ENCODE data around the gene SLC12A1.

Gene SLC12A1

GRCh38 chr15:48205981-48206380 lies at the start of gene SLC12A1:
Gene SLC12A1, plus strand, starts transcription at chr15:48206302. Its CDS starts 1,418 bp downstream, at chr15:48207720.
- H3K27me3 ChIP-seq (ENCODE audit: insufficient read depth, low read length, poor library complexity): no peaks in the 10 kb centered on the region
- H3K4me2 ChIP-seq (ENCODE audit: insufficient read depth, low read length): no peak within 1 kb of the TSS
- H3K79me2 ChIP-seq (ENCODE audit: insufficient read depth, low read length): no peaks in the 10 kb centered on the region
- H2AFZ ChIP-seq (ENCODE audit: low read depth, low read length): no peak within 1 kb of the TSS
- no peaks in the 10 kb centered on the region for H3K9me3 ChIP-seq (ENCODE audit: insufficient read depth, low read length, severe bottlenecking)
- TF ChIP-seq CTCF (IDR thresholded peaks at IDR 0.05; ENCODE audit: borderline replicate concordance, extremely low read depth, low read length, poor library complexity, severe bottlenecking) (no peak), EZH2 (IDR thresholded peaks at IDR 0.05; ENCODE audit: borderline replicate concordance, low read depth, low read length, severe bottlenecking) (no peak)
- no peak within 1 kb of the TSS for H3K4me3 ChIP-seq (ENCODE audit: low read depth in 1 of 2, low read length in 2 of 2)
- DNase-seq: no peak
- no peaks in the 10 kb centered on the region for H4K20me1 ChIP-seq (ENCODE audit: insufficient read depth, low read length)
- no peaks in the 10 kb centered on the region for H3K4me1 ChIP-seq (ENCODE audit: insufficient read depth, low read length)
- no peaks in the 10 kb centered on the region for H3K36me3 ChIP-seq (ENCODE audit: insufficient read depth, low read length)
- no peak within 1 kb of the TSS for H3K27ac ChIP-seq (ENCODE audit: low read length)
- no peak within 1 kb of the TSS for H3K9ac ChIP-seq (ENCODE audit: low read depth, low read length)
- no peak for ATAC-seq (ENCODE audit: insufficient read depth, low read depth)

GRCh38 chr15:48168616-48169015 lies 37.5 kb upstream of the SLC12A1 start:
- H3K4me2 ChIP-seq (ENCODE audit: insufficient read depth, low read length): no peak overlapping the region
- no peaks in the 10 kb centered on the region for H3K27me3 ChIP-seq (ENCODE audit: insufficient read depth, low read length, poor library complexity)
- H3K79me2 ChIP-seq (ENCODE audit: insufficient read depth, low read length): peaks cover 13% of the 10 kb centered on the region
- no peak for ATAC-seq (ENCODE audit: insufficient read depth, low read depth)
- no peak overlapping the region for H3K27ac ChIP-seq (ENCODE audit: low read length)
- no peak overlapping the region for H3K4me3 ChIP-seq (ENCODE audit: low read depth in 1 of 2, low read length in 2 of 2)
- H3K36me3 ChIP-seq (ENCODE audit: insufficient read depth, low read length): no peaks in the 10 kb centered on the region
- no peaks in the 10 kb centered on the region for H3K4me1 ChIP-seq (ENCODE audit: insufficient read depth, low read length)
- DNase-seq: no peak
- no peaks in the 10 kb centered on the region for H4K20me1 ChIP-seq (ENCODE audit: insufficient read depth, low read length)
- no peak overlapping the region for H2AFZ ChIP-seq (ENCODE audit: low read depth, low read length)
- H3K9ac ChIP-seq (ENCODE audit: low read depth, low read length): no peak overlapping the region
- TF ChIP-seq CTCF (IDR thresholded peaks at IDR 0.05; ENCODE audit: borderline replicate concordance, extremely low read depth, low read length, poor library complexity, severe bottlenecking) (no peak), EZH2 (IDR thresholded peaks at IDR 0.05; ENCODE audit: borderline replicate concordance, low read depth, low read length, severe bottlenecking) (no peak)
- peaks cover 5% of the 10 kb centered on the region for H3K9me3 ChIP-seq (ENCODE audit: insufficient read depth, low read length, severe bottlenecking)

- no peaks in the 10 kb centered on the region for H3K4me1 ChIP-seq (ENCODE audit: insufficient read depth, low read length)
- TF ChIP-seq EZH2 (IDR thresholded peaks at IDR 0.05; ENCODE audit: borderline replicate concordance, low read depth, low read length, severe bottlenecking) (no peak), CTCF (IDR thresholded peaks at IDR 0.05; ENCODE audit: borderline replicate concordance, extremely low read depth, low read length, poor library complexity, severe bottlenecking) (no peak)
- no peak overlapping the region for H3K27ac ChIP-seq (ENCODE audit: low read length)
- peaks cover 5% of the 10 kb centered on the region for H3K9me3 ChIP-seq (ENCODE audit: insufficient read depth, low read length, severe bottlenecking)
- H4K20me1 ChIP-seq (ENCODE audit: insufficient read depth, low read length): no peaks in the 10 kb centered on the region
- no peaks in the 10 kb centered on the region for H3K27me3 ChIP-seq (ENCODE audit: insufficient read depth, low read length, poor library complexity)
- H3K36me3 ChIP-seq (ENCODE audit: insufficient read depth, low read length): no peaks in the 10 kb centered on the region
- no peak overlapping the region for H2AFZ ChIP-seq (ENCODE audit: low read depth, low read length)
- no peak for ATAC-seq (ENCODE audit: insufficient read depth, low read depth)
- no peak for DNase-seq
- no peak overlapping the region for H3K4me2 ChIP-seq (ENCODE audit: insufficient read depth, low read length)
- no peak overlapping the region for H3K9ac ChIP-seq (ENCODE audit: low read depth, low read length)
- peaks cover 24% of the 10 kb centered on the region for H3K79me2 ChIP-seq (ENCODE audit: insufficient read depth, low read length)
- H3K4me3 ChIP-seq (ENCODE audit: low read depth in 1 of 2, low read length in 2 of 2): no peak overlapping the region
These were observed 35.1 kb upstream of the SLC12A1 start for GRCh38 chr15:48170981-48171380.

GRCh38 chr15:48175126-48175525 lies 31.0 kb upstream of the SLC12A1 start:
- peaks cover 5% of the 10 kb centered on the region for H3K9me3 ChIP-seq (ENCODE audit: insufficient read depth, low read length, severe bottlenecking)
- H3K9ac ChIP-seq (ENCODE audit: low read depth, low read length): no peak overlapping the region
- no peaks in the 10 kb centered on the region for H3K36me3 ChIP-seq (ENCODE audit: insufficient read depth, low read length)
- ATAC-seq (ENCODE audit: insufficient read depth, low read depth) (no peak), DNase-seq (no peak)
- H3K4me2 ChIP-seq (ENCODE audit: insufficient read depth, low read length): no peak overlapping the region
- no peaks in the 10 kb centered on the region for H4K20me1 ChIP-seq (ENCODE audit: insufficient read depth, low read length)
- H2AFZ ChIP-seq (ENCODE audit: low read depth, low read length): no peak overlapping the region
- H3K79me2 ChIP-seq (ENCODE audit: insufficient read depth, low read length): peaks cover 34% of the 10 kb centered on the region
- no peak overlapping the region for H3K27ac ChIP-seq (ENCODE audit: low read length)
- H3K4me1 ChIP-seq (ENCODE audit: insufficient read depth, low read length): peaks cover 9% of the 10 kb centered on the region; the same call in 1 of the 2 replicates
- H3K4me3 ChIP-seq (ENCODE audit: low read depth in 1 of 2, low read length in 2 of 2): no peak overlapping the region
- no peaks in the 10 kb centered on the region for H3K27me3 ChIP-seq (ENCODE audit: insufficient read depth, low read length, poor library complexity)
- TF ChIP-seq EZH2 (IDR thresholded peaks at IDR 0.05; ENCODE audit: borderline replicate concordance, low read depth, low read length, severe bottlenecking): no peak
- no peak for TF ChIP-seq CTCF (IDR thresholded peaks at IDR 0.05; ENCODE audit: borderline replicate concordance, extremely low read depth, low read length, poor library complexity, severe bottlenecking)
